GM18502 (cell line): ENCODE data around the gene TLR2.
A peak's percentile ranks its signal among the peaks of the same experiment; 100 is the strongest.
"Not testable (repeated sequence)": the region's sequence is repeated elsewhere in the genome, so short reads cannot be mapped to it uniquely, and the experiment has no call there.

Experiments used
- ATAC-seq: cut with Tn5 transposase; IDR thresholded peaks from one replicate; pipeline ENCODE4 v1.9.1; 2021; ENCODE audit warnings: mild to moderate bottlenecking; ENCODE audit not compliant: unreplicated experiment, poor library complexity

The TLR2 gene

GRCh38 chr4:153655002-153655541, 29.0 kb upstream of the TLR2 start:
- ATAC-seq = no peak

- no peak for ATAC-seq
These were observed 28.2 kb upstream of the TLR2 start for GRCh38 chr4:153655928-153656327.

- no peak for ATAC-seq
These were observed 22.8 kb upstream of the TLR2 start for GRCh38 chr4:153661215-153661822.

- ATAC-seq = no peak
These were observed 22.2 kb upstream of the TLR2 start for GRCh38 chr4:153661908-153662307.

GRCh38 chr4:153663667-153664066, 20.4 kb upstream of the TLR2 start:
- ATAC-seq = no peak

- ATAC-seq = not testable (repeated sequence)
These were observed 17.6 kb upstream of the TLR2 start for GRCh38 chr4:153666505-153666904.

- no peak for ATAC-seq
These were observed 15.4 kb upstream of the TLR2 start for GRCh38 chr4:153668647-153669046.

GRCh38 chr4:153669838-153670237, 14.2 kb upstream of the TLR2 start:
- ATAC-seq = no peak

GRCh38 chr4:153676486-153676885, 7.6 kb upstream of the TLR2 start:
- ATAC-seq = no peak

GRCh38 chr4:153676984-153677383, 7.1 kb upstream of the TLR2 start:
- ATAC-seq = no peak

- no peak for ATAC-seq
These were observed 4.6 kb upstream of the TLR2 start for GRCh38 chr4:153679486-153679885.

- ATAC-seq = no peak
These were observed 308 bp upstream of the TLR2 start for GRCh38 chr4:153683763-153684181.

GRCh38 chr4:153684971-153685371, 891 bp downstream of the TLR2 start:
- peak; percentile 26 for ATAC-seq

- no peak for ATAC-seq
These were observed 20.4 kb downstream of the TLR2 start for GRCh38 chr4:153704522-153704921.

- peak; percentile 92 for ATAC-seq
These were observed 21.8 kb downstream of the TLR2 start for GRCh38 chr4:153705743-153706468.

- ATAC-seq = peak; percentile 31
These were observed 22.4 kb downstream of the TLR2 start for GRCh38 chr4:153706519-153706918.

- no peak for ATAC-seq
These were observed 26.6 kb downstream of the TLR2 start for GRCh38 chr4:153710681-153711080.

- no peak for ATAC-seq
These were observed 30.0 kb downstream of the TLR2 start for GRCh38 chr4:153713866-153714646.

GRCh38 chr4:153722036-153722435, 38.0 kb downstream of the TLR2 start:
- ATAC-seq = no peak

- ATAC-seq = no peak
These were observed 40.5 kb downstream of the TLR2 start for GRCh38 chr4:153724606-153725005.
